GM23248 (cell line): ENCODE results near the gene OXSR1. TPM values are rescaled to one million over a fixed set of nuclear protein-coding genes. Genes with fewer than 3 reads are reported as not detected.
"Not testable (repeated sequence)": the region's sequence is repeated elsewhere in the genome, so short reads cannot be mapped to it uniquely, and the experiment has no call there.

Experiments used
- DNase-seq: peaks from one replicate; pipeline ENCODE4 v3.0.0-alpha.2; 2015
- H2AFZ ChIP-seq: fragments of 200-600 bp; sonication (generic); 2 replicates; pipeline ENCODE4 v1.6.1; 2016; ENCODE audit warnings: antibody characterized with exemption
- H3F3A ChIP-seq: fragments of 200-600 bp; sonication (generic); 2 replicates; pipeline ENCODE4 v1.6.1; 2016; ENCODE audit warnings: mild to moderate bottlenecking, antibody characterized with exemption, mixed run types; ENCODE audit not compliant: insufficient read depth
- H3K27ac ChIP-seq: fragments of 200-600 bp; sonication (generic); 2 replicates; pipeline ENCODE4 v1.5.1; 2016; ENCODE audit warnings: mild to moderate bottlenecking
- H3K27me3 ChIP-seq: fragments of 200-600 bp; sonication (generic); replicated peaks from 2 replicates; pipeline ENCODE4 v1.6.1; 2016; ENCODE audit warnings: mild to moderate bottlenecking; ENCODE audit not compliant: insufficient read depth
- H3K36me3 ChIP-seq: fragments of 200-600 bp; sonication (generic); 2 replicates; pipeline ENCODE4 v1.6.1; 2016; ENCODE audit warnings: low read depth, mild to moderate bottlenecking
- H3K4me1 ChIP-seq: fragments of 200-600 bp; sonication (generic); 2 replicates; pipeline ENCODE4 v1.6.1; 2016; ENCODE audit warnings: mild to moderate bottlenecking; ENCODE audit not compliant: insufficient read depth
- H3K4me2 ChIP-seq: fragments of 200-600 bp; sonication (generic); one replicate; pipeline ENCODE4 v1.6.1; 2016; ENCODE audit warnings: mild to moderate bottlenecking; ENCODE audit not compliant: unreplicated experiment
- H3K4me3 ChIP-seq: fragments of 200-600 bp; sonication (generic); 2 replicates; pipeline ENCODE4 v1.5.1; 2016; ENCODE audit warnings: mild to moderate bottlenecking
- H3K79me2 ChIP-seq: fragments of 200-600 bp; sonication (generic); 2 replicates; pipeline ENCODE4 v1.6.1; 2016; ENCODE audit warnings: mild to moderate bottlenecking; ENCODE audit not compliant: insufficient read depth
- H3K9ac ChIP-seq: fragments of 200-600 bp; sonication (generic); 2 replicates; pipeline ENCODE4 v1.6.1; 2016; ENCODE audit warnings: mild to moderate bottlenecking
- H3K9me2 ChIP-seq: fragments of 200-600 bp; sonication (generic); 2 replicates; pipeline ENCODE4 v1.6.1; 2016; ENCODE audit warnings: mixed run types, mild to moderate bottlenecking, moderate library complexity; ENCODE audit not compliant: insufficient read depth
- H3K9me3 ChIP-seq: fragments of 200-600 bp; sonication (generic); one replicate; pipeline ENCODE4 v1.6.1; 2017; ENCODE audit warnings: low read depth
- H4K20me1 ChIP-seq: fragments of 200-600 bp; sonication (generic); 2 replicates; pipeline ENCODE4 v1.6.0; 2016; ENCODE audit not compliant: insufficient read depth
- EZH2 ChIP-seq: fragments of 200-600 bp; sonication (generic); IDR thresholded peaks from 2 replicates; pipeline ENCODE4 v1.6.1; 2018; ENCODE audit warnings: antibody characterized with exemption, mild to moderate bottlenecking; ENCODE audit not compliant: insufficient read depth, poor library complexity, severe bottlenecking
- EZH2phosphoT487 ChIP-seq: fragments of 200-600 bp; sonication (generic); IDR thresholded peaks from 2 replicates; pipeline ENCODE4 v1.6.1; 2018; ENCODE audit warnings: antibody characterized with exemption, moderate library complexity, mild to moderate bottlenecking, low read depth; ENCODE audit not compliant: insufficient read depth
- WGBS, 2 experiments: methylation state at CpG; one replicate each; pipeline ENCODE4 v1.1.6; 2015 to 2017; ENCODE audit warnings: low lambda C conversion rate in 2 of 2, low coverage in 1 of 2; ENCODE audit errors: missing lambda C conversion rate in 2 of 2; 5-methylcytosine and 5-hydroxymethylcytosine counted together
- in situ Hi-C: fragments of 300-500 bp; cut with MboI; formaldehyde crosslinking; loops from 2 replicates; pipeline ENCODE4 v1.15.0; 2020
- polyA plus RNA-seq: library from polyadenylated mRNA; unstranded; fragments of >200 nt; fragmentation: Nextera tagmentation; extraction: Ambion mirVana; gene quantifications from 2 replicates; pipeline ENCODE4 v1.2.1, GENCODE V29; 2016
- total RNA-seq: library from RNA; depleted of rRNA; stranded (reverse); fragments of >200 nt; shearing (Covaris generic); gene quantifications from 2 replicates; pipeline ENCODE4 v1.2.3, GENCODE V29; 2014

The OXSR1 gene
- total and polyA plus RNA-seq, 2 experiments from 2014 or later: 17.1 to 29.5 TPM

- no peak overlapping the region for H2AFZ ChIP-seq
- peaks cover 11% of the 10 kb centered on the region for H3K79me2 ChIP-seq
- TF ChIP-seq EZH2 (no peak), EZH2phosphoT487 (no peak)
- no peaks in the 10 kb centered on the region for H3K9me2 ChIP-seq
- no peak overlapping the region for H3K9ac ChIP-seq
- no peaks in the 10 kb centered on the region for H3K9me3 ChIP-seq
- in situ Hi-C loops: no loop called here
- WGBS, 2 experiments: 75 to 83% methylated on average over 3 of the region's 3 CpGs
- H3K4me3 ChIP-seq: no peak overlapping the region
- peaks cover 7% of the 10 kb centered on the region; the same call in 1 of the 2 replicates for H3K36me3 ChIP-seq
- no peaks in the 10 kb centered on the region for H3K27me3 ChIP-seq
- no peak for DNase-seq
- H3F3A ChIP-seq: no peaks in the 10 kb centered on the region
- no peaks in the 10 kb centered on the region; the same call in 1 of the 2 replicates for H4K20me1 ChIP-seq
- H3K4me1 ChIP-seq: 0 out of 2 replicates have a peak, but pooled peaks cover under 1% of the 10 kb centered on the region
- H3K4me2 ChIP-seq: no peak overlapping the region
- no peak overlapping the region for H3K27ac ChIP-seq
Measured at GRCh38 chr3:38130631-38131065, 34.7 kb upstream of the OXSR1 start.

- WGBS, 2 experiments: 39 to 41% methylated on average over 6 of the region's 6 CpGs
- no peaks in the 10 kb centered on the region for H3K27me3 ChIP-seq
- H3K9me2 ChIP-seq: no peaks in the 10 kb centered on the region
- TF ChIP-seq EZH2phosphoT487: no peak
- TF ChIP-seq EZH2: no peak
- H3K9ac ChIP-seq: no peak overlapping the region
- no peaks in the 10 kb centered on the region for H3F3A ChIP-seq
- no peaks in the 10 kb centered on the region; the same call in 1 of the 2 replicates for H4K20me1 ChIP-seq
- 0 out of 2 replicates have a peak, but pooled peaks cover 3% of the 10 kb centered on the region for H3K4me1 ChIP-seq
- no peak overlapping the region for H3K27ac ChIP-seq
- no peak overlapping the region for H2AFZ ChIP-seq
- H3K36me3 ChIP-seq: peaks cover 7% of the 10 kb centered on the region; the same call in 1 of the 2 replicates
- no peak overlapping the region for H3K4me3 ChIP-seq
- DNase-seq: peak; percentile 46
- H3K4me2 ChIP-seq: no peak overlapping the region
- no peaks in the 10 kb centered on the region for H3K9me3 ChIP-seq
- peaks cover 22% of the 10 kb centered on the region for H3K79me2 ChIP-seq
- in situ Hi-C loops: no loop called here
Measured at GRCh38 chr3:38131621-38132369, 33.5 kb upstream of the OXSR1 start.

- Histone ChIP-seq H3K4me2 (no peak overlapping the region), H3K27me3 (no peaks in the 10 kb centered on the region), H3K36me3 (no peaks in the 10 kb centered on the region; the same call in 1 of the 2 replicates), H2AFZ (no peak overlapping the region), H3F3A (0 out of 2 replicates have a peak, but pooled peaks cover 8% of the 10 kb centered on the region), H3K79me2 (peaks cover 23% of the 10 kb centered on the region), H4K20me1 (no peaks in the 10 kb centered on the region), H3K9me2 (no peaks in the 10 kb centered on the region), H3K4me1 (peaks cover 10% of the 10 kb centered on the region; the same call in 1 of the 2 replicates), H3K4me3 (no peak overlapping the region), H3K9me3 (no peaks in the 10 kb centered on the region), H3K27ac (no peak overlapping the region), H3K9ac (no peak overlapping the region)
- no peak for DNase-seq
- WGBS, 2 experiments: 96% methylated on average over 3 of the region's 3 CpGs
- TF ChIP-seq EZH2 (no peak), EZH2phosphoT487 (no peak)
- in situ Hi-C loops: no loop called here
Measured at GRCh38 chr3:38133209-38133556, 32.2 kb upstream of the OXSR1 start.

GRCh38 chr3:38133557-38134405 lies 31.6 kb upstream of the OXSR1 start:
- Histone ChIP-seq H3K9ac (no peak overlapping the region), H3K36me3 (no peaks in the 10 kb centered on the region; the same call in 1 of the 2 replicates)
- in situ Hi-C loops: no loop called here

GRCh38 chr3:38134517-38135143 lies 30.7 kb upstream of the OXSR1 start:
- H3F3A ChIP-seq: not testable (repeated sequence)

More at GRCh38 chr3:38133557-38134405, 31.6 kb upstream of the OXSR1 start:
- Histone ChIP-seq H3K4me1 (peaks cover 10% of the 10 kb centered on the region; the same call in 1 of the 2 replicates), H3K4me3 (no peak overlapping the region), H3K27ac (no peak overlapping the region), H2AFZ (no peak overlapping the region), H3K4me2 (no peak overlapping the region), H3K79me2 (peaks cover 24% of the 10 kb centered on the region), H3F3A (0 out of 2 replicates have a peak, but pooled peaks cover 8% of the 10 kb centered on the region), H3K9me2 (no peaks in the 10 kb centered on the region), H4K20me1 (no peaks in the 10 kb centered on the region), H3K27me3 (no peaks in the 10 kb centered on the region), H3K9me3 (no peaks in the 10 kb centered on the region)
- DNase-seq: no peak
- 84 to 88% methylated on average over 10 of the region's 10 CpGs for WGBS, 2 experiments
- TF ChIP-seq EZH2: no peak

GRCh38 chr3:38135621-38136277 lies 29.6 kb upstream of the OXSR1 start:
- H3F3A ChIP-seq, H4K20me1 ChIP-seq, H3K36me3 ChIP-seq, H3K27me3 ChIP-seq, DNase-seq, H3K9me2 ChIP-seq, H3K9me3 ChIP-seq, H3K27ac ChIP-seq, in situ Hi-C loops: not testable (repeated sequence)
- H3K79me2 ChIP-seq: peaks cover 38% of the 10 kb centered on the region
- H2AFZ ChIP-seq: peak overlapping the region; percentile 83
- H3K9ac ChIP-seq: peak overlapping the region; percentile 85
- WGBS, 2 experiments: 52 to 60% methylated on average over 10 of the region's 10 CpGs
- peaks cover 15% of the 10 kb centered on the region; the same call in 1 of the 2 replicates for H3K4me1 ChIP-seq
- peak overlapping the region; percentile 90 for H3K4me2 ChIP-seq
- peak overlapping the region; percentile 90 for H3K4me3 ChIP-seq

More at GRCh38 chr3:38134517-38135143, 30.7 kb upstream of the OXSR1 start:
- H2AFZ ChIP-seq, DNase-seq, H3K4me3 ChIP-seq, H3K9me2 ChIP-seq, H3K9ac ChIP-seq, H3K36me3 ChIP-seq, H3K27me3 ChIP-seq, H4K20me1 ChIP-seq, H3K9me3 ChIP-seq, H3K27ac ChIP-seq, in situ Hi-C loops, H3K4me2 ChIP-seq: not testable (repeated sequence)
- H3K79me2 ChIP-seq: peaks cover 32% of the 10 kb centered on the region
- peaks cover 15% of the 10 kb centered on the region; the same call in 1 of the 2 replicates for H3K4me1 ChIP-seq
- 85 to 87% methylated on average over 10 of the region's 10 CpGs for WGBS, 2 experiments
